GM12864 (cell line): ENCODE results near the gene LOXL1.

Experiments
- DNase-seq: peaks from one replicate; pipeline ENCODE4 v3.0.0-alpha.2; 2011; ENCODE audit warnings: low read depth
- H3K4me3 ChIP-seq: 2 replicates; pipeline ENCODE4 v1.5.1; 2011; ENCODE audit warnings: mild to moderate bottlenecking, low read depth, low read length, control low read depth
- CTCF ChIP-seq: IDR thresholded peaks from 2 replicates; pipeline ENCODE4 v1.5.1; 2011; ENCODE audit warnings: low read depth, mild to moderate bottlenecking, moderate library complexity, low read length, control low read depth, inconsistent platforms; ENCODE audit errors: missing control alignments

LOXL1 gene

GRCh38 chr15:73892446-73893226 is 33.6 kb upstream of the LOXL1 start:
- no peak for TF ChIP-seq CTCF
- no peak overlapping the region for H3K4me3 ChIP-seq
- DNase-seq = no peak

- DNase-seq = no peak
- H3K4me3 ChIP-seq = no peak overlapping the region
- TF ChIP-seq CTCF = no peak
Observed at GRCh38 chr15:73894133-73894814, 32.0 kb upstream of the LOXL1 start.

DNA sequence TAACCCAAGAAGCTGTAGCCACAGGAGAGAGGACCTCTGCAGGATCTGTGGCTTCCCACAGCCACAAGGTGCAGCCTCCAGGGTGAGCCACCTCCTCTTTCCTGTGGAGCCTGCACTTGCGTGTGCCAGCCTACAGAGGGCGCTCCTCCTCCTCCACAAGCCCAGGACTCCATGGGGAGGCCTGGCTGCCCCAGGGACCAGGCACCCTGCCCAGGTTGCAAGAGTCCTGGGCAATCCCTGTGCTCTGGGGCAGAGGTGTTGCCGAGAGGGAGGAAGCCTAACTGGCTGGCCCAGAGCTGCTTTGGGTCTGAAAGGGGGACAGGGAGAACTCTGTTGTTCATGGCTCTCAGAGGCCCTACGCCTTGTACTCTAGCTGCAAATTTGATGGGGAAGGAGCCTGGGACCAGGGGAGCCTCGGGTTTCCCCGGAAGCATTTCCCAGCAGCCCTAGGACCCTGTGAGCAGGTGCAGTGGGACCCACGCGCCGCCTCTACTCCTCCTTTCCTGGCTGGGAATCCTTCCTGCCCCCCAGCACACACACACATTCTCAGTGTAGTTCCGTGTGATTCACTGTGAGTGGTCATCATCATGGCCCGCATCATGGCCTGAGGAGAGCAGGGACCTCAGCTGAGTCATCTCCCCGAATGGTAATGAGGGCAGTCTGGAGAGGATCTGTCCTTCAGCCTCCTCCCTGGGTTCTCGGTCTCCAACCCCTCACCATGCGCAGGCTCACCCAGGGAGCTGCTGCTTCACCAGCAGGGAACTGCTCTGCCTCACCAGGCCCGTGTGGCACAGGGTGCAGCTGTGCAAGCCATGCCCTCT is 28.6 kb upstream of the LOXL1 start:
- H3K4me3 ChIP-seq = no peak overlapping the region
- DNase-seq = peak; percentile 2
- peak; percentile 95 for TF ChIP-seq CTCF

DNA sequence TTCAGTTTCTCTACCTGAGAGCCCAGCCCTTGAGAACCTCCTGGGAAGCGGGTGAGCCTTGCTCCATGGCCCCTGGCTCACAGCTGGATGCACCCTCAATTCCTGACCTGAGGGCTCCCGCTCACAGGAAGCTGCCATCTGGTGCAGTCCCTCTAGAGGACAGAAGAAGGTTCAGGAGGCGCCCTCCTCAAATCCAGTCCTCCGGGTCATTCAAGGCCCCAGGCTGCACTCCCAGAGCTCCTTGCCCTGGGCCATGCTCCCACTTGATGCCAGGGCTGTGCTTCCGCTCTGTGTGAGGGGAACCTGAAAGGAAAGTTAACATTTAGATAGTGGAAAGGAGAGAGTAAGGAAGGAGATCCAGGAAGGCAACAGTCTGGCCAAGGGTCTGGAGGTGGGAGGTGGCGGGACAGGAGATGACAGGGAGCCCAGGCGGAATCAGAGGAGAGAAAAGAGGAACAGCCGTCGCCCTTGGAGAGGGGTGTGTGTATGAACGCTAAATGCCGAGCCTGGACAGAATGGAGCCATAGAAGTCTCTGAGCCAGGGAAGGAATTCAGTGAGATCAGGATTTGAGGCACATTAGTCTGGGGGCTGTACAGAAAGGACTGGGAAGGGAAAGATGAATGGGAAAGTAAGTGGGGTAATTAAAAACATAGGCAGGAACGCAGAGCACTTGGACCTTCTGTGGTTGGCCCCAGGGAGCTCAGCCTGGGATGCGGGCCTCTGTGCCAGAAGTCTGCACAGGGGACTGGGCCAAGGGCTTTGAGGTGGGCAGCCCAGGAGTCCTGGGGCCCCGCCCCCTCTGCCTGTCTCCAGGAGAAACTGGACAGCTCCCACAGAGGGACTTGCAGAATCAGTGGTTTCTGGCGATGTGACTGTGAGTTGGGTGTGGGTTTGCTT is 26.8 kb upstream of the LOXL1 start:
- DNase-seq = no peak
- H3K4me3 ChIP-seq = no peak overlapping the region
- TF ChIP-seq CTCF = no peak

- DNase-seq = no peak
- no peak for TF ChIP-seq CTCF
- no peak overlapping the region for H3K4me3 ChIP-seq
Observed at GRCh38 chr15:73900095-73900712, 26.1 kb upstream of the LOXL1 start.
